Activated CD4-positive, alpha-beta T cell treated with anti-CD3 and anti-CD28 coated beads, Interleukin-2, amount 50 U/mL, for 1 hour (primary cell): ENCODE data around the gene PRKRA.
"Not testable (repeated sequence)": the region's sequence is repeated elsewhere in the genome, so short reads cannot be mapped to it uniquely, and the experiment has no call there.

Source experiments
- DNase-seq: peaks from one replicate; pipeline ENCODE4 v3.0.0-alpha.2; 2020

Gene PRKRA

DNA sequence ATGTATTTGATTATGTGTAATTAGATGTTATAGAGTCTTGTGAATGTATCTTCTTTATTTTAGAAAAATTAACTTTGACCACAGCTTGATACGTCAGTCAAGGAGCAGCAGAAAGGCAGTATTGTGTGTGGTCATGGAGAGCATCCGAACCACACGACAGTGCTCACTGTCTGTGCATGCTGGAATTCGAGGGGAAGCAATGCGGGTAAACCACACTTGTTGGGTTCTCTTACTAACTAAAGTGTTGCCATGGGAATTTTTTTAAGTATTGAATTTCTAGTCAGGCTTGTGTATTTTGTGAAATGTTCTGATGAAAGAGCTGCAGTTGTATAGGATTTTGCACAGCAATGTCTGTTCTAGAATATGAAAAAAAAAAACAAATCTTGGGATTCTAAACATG lies 5.0 kb upstream of the PRKRA start:
- DNase-seq: no peak

DNA sequence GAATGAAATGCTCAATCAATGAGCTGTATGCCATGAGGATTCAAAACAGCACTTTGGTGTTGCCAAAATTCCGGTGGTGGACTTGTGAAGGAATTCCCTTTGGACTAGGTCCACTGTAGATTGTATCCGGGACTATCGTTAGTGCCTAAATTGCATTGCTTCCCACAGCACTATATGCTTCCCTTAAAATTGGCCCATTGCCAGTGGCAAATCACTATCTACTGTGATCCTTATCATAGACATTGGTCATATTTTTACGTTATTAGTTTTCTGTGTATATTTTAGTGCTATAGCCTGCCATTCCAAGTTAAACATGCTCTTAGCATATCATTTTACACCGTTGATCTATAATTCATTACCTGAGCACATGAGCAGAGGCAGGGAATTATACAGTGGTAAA lies 1.9 kb upstream of the PRKRA start:
- DNase-seq: no peak

DNA sequence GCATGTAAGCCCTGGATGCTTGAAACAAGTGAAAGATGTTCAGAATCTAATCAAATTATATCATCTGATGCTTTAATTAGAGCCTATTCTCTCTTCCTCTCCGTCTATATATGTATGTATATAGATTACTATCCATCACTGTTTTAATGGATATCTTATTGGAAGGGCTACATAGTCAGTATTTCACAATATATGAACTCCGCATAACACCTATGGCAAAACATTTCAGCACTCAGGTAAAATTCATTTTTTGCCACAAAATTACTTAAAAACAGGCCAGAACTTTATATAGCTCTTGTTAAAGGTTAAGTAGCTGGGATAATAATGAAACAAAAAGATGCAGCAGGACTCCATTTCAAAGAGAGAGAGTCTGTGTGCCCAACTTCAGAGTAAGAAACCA lies 1.4 kb upstream of the PRKRA start:
- no peak for DNase-seq

DNA sequence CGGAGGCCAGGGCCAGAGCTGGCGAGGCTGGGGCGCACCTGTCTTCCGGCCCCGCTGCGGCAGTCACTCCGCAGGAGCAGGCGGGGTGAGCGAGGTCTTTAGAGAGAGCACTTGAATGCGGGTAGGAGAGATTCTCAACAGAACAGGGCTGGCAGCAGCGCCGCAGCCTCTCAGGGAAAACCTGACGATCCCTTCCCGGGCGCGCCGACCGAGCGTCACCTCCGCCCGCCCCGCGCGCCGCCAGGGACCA lies 526 bp downstream of the PRKRA start:
- DNase-seq: peak; percentile 77

DNA sequence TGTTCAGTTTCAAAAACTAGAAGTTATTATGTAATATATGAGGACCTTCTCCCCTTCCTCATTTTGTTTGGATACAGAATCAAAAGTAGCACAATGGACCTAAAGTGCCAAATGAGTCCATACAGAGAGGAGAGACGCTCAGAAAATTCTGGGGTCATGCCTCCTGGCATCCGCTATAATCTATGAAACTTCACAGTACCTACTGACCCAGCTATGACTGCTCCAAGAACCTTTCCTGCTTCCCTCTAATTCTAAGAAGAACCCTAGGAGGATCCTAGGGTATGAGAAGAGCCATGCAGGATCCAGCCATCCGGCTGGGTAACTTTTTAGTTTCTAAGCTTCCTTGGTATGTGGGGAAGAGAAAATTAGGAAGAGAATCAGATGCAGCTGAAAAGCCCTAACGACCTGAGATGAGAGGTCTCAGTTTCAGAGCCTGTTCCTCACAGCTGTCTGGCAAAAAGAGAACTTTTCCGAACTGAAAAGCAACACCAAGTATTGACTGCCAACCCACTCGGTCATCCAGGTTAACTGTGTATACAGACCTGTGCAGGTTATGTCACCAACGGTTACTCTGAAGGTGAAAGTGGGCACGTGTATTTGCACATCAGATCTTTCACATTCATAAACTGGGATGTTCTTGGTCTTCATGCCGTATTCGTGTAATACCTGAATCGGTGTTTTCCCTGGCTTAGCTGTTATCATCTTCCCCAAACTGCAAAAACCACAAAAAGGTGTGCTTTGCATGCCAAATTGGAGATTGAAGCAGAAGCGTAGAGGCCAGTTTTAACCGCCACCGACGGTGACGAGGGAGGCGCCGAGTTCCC lies 1.1 kb downstream of the PRKRA start:
- DNase-seq: no peak

GRCh38 chr2:178448968-178449661 lies 1.9 kb downstream of the PRKRA start:
- no peak for DNase-seq

DNA sequence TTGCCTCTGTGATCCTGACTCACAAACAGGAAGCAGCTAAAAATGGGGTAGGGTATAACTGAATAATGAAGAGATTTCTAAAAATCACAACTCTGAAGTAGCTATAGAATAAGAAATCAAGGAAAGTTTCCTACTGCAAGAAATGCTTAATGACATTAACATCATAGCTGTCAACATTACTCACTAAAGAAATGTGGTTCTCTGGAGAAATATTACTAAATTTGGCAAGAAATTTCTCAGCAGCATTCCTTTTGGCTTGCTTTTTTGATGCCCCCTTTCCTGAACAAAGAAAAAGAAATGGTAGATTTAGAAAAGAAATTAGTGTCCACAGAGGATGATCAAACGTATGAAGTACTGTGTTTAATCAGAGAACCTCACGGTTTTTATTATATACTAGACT lies 9.5 kb downstream of the PRKRA start:
- no peak for DNase-seq

DNA sequence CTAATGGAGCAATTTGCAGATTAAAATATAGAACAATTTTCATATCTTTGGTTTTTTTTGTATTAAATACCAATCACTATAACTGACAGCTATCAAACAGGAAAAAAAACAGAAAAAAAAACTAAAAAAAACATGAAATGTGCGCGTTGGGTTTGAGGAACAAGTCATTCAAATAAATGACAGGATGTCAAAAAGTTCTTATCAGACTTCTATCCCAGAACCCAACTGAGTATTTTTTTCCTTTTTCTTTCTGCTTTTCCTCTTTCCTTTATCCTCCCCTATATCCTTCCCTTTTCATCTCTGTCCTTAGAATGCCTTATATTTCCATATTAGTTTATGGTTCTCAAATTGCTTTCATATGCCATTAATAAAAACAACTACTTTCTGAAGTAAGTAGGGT lies 14.3 kb downstream of the PRKRA start:
- DNase-seq: no peak

DNA sequence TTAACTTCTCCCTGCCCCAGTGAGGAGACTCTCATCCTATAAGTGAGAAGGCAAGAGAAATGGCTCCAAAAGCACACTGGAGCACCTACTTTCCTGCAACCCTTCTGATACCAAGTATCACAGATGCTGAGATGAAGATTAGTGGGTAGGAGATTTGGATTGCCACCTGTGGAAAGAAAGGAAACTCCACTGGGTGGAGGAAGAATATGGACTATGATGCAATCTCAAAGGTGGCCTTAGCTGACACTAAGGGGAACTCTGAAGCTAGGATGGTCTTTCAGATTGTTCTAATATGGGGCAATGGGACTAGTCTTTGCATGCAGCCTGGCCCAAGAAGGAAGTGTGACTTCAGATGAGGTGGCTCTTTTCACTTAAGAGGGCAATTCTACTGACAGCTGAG lies 21.6 kb downstream of the PRKRA start:
- no peak for DNase-seq

DNA sequence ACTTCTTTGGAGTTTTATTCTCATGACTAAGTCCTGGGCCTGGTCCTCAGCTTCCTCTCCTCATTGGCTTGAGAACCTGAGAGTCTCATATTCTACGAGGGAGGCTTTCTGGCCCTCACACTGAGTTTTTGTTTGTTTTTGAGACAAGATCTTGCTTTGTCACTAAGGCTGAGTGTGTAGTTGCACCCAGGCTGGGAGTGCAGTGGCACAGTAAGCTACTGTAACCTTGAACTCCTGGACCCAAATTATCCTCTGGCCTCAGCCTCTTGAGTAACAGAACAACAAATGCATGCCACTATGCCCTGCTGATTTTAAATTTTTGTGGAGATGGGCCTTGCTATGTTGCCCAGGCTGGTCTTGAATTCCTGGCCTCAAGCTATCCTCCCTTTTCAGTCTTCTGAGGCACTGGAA lies 22.6 kb downstream of the PRKRA start:
- DNase-seq: no peak

- no peak for DNase-seq
Measured at GRCh38 chr2:178427458-178427857, 23.5 kb downstream of the PRKRA start.

GRCh38 chr2:178426388-178426787 lies 24.6 kb downstream of the PRKRA start:
- DNase-seq: no peak

DNA sequence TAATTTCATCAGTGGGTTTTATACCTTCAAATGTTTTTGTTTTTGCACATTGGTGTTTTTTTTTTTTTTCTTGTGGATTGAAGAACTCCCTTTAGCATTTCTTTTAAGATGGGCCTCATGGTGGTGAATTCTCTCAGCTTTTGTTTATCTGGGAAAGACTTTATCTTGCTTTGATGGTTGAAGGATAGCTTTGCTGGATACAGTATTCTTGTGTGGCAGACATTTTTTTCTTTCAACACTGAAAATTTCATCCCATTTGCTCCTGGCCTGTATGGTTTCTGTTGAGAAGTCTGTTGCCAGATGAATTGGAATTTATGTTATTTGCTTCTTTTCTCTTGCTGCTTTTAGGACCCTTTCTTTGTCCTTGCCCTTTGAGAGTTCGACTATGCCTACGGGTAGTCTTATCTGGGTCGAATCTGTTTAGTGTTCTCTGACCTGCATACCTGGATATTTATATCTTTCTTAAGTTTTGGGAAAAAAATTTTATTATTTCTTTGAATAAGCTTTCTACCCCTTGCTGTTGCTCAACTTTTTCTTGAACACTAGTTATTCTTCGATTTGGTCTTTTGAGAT lies 25.6 kb downstream of the PRKRA start:
- DNase-seq: no peak

GRCh38 chr2:178423746-178424145 lies 27.2 kb downstream of the PRKRA start:
- DNase-seq: not testable (repeated sequence)

DNA sequence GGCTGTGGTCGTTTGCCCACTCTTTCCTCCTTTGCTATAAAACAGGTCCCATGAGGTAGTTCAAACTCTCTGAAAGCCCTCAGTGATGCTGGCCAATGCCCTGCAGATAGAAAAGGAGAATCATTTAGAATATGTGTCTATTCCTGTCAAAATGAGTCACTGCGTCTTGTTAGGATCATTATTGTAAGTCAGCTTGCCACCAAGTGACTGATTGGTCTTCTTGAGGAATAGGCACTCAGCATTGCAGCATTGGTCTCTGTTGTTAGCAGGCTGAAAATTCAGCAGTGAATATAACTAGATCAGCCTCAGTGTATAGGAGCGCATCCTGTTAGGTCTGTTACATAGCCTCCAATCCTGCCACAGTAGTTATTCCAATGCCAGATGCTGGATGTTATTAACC lies 28.9 kb downstream of the PRKRA start:
- no peak for DNase-seq

DNA sequence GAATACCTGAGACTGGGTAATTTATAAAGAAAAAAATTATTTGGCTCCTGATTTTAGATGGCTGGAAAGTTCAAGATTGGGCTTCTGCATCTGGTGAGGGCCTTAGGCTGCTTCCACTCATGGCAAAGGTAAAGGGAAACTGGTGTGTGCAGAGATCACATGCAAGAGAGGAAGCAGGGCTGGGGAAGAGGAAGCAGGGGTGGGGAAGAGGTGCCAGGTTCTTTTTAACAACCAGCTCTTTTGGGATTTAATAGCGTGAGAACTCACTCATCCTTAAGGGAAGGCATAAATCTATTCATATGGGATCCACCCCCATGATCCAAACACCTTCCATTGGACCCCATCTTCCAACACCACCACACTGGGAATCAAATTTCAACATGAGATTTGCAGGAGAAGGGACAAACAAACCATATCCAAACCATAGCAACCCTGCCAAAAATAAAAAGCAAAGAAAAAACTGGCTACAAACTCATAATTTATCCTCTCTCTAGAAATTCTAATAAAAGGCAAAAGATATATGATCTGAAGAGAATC lies 30.4 kb downstream of the PRKRA start:
- no peak for DNase-seq

GRCh38 chr2:178419123-178419522 lies 31.9 kb downstream of the PRKRA start:
- no peak for DNase-seq

- no peak for DNase-seq
Measured at GRCh38 chr2:178418426-178418825, 32.5 kb downstream of the PRKRA start.

DNA sequence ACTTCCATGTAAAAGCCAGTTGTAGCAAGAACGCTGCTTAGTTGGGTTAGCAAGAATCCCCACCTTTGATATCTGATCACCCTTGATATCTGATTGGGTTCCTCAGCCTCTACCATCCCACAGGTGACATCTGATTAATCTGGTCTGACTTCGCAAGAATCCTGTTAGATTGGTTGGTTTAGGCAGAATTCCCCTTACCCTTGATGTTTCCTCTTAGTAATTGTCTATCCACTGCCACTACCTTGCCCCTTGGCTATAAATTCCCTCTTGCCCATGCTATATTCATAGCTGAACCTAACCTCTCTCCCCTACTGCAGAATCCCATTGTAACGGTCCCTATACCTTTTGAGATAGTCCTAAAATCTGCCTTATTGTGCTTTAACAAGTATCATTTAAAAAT lies 33.1 kb downstream of the PRKRA start:
- no peak for DNase-seq

DNA sequence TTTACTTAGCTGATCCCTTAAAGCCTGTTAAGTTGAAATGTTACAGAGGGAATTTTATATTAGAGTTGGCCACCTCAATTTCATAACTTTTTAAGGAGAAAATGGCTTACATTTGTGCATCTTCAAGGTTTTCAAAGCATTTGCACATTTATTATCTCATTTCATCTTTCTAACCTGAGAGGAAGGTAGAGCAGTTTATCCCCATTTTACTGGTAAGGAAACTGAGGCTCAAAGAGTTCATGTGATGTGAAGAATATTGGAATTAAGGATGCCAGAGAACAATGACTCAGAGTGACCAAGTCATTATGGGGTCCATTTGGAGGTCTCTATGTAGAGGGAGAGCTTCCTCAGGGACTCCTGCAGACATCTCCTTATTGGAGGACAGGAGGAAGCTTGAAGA lies 35.0 kb downstream of the PRKRA start:
- no peak for DNase-seq

GRCh38 chr2:178414266-178415247 lies 36.4 kb downstream of the PRKRA start:
- DNase-seq: peak; percentile 63

GRCh38 chr2:178413472-178414265 lies 37.3 kb downstream of the PRKRA start:
- DNase-seq: peak; percentile 70
